Right lobe of liver (tissue), 6 donors: ENCODE measurements around the gene GNB3. TPM values are rescaled to one million over a fixed set of nuclear protein-coding genes. Genes with fewer than 3 reads are reported as not detected.
A peak's percentile ranks its signal among the peaks of the same experiment; 100 is the strongest.

Source experiments
- ATAC-seq, 4 donors: fragments of 200-7000 bp; cut with Tn5 transposase; one replicate each; pipeline ENCODE4 v1.9.1; 2020; ENCODE audit warnings: mild to moderate bottlenecking in 4 of 4, moderate library complexity in 4 of 4
- DNase-seq, 3 donors: peaks; one replicate each; pipeline ENCODE4 v3.0.0-alpha.2; 2020
- H3K27ac ChIP-seq, 3 donors: fragments of 200-600 bp; one replicate each; pipeline ENCODE4 v1.8.0; 2022
- H3K27me3 ChIP-seq, 2 donors: fragments of 200-600 bp; one replicate each; pipeline ENCODE4 v1.8.0; 2022
- H3K36me3 ChIP-seq, 4 donors: fragments of 200-600 bp; sonication (generic) in 1 of 4; one replicate each; pipeline versions ENCODE4 v1.5.1 to v1.8.0; 2017 to 2022; ENCODE audit warnings: control low read depth in 1 of 4
- H3K4me1 ChIP-seq, 4 donors: fragments of 200-600 bp; sonication (generic) in 1 of 4; one replicate each; pipeline versions ENCODE4 v1.5.1 to v1.8.0; 2017 to 2022; ENCODE audit warnings: control low read depth in 1 of 4
- H3K4me3 ChIP-seq, 3 donors: fragments of 200-600 bp; one replicate each; pipeline ENCODE4 v1.8.0; 2022
- H3K9me3 ChIP-seq, 4 donors: fragments of 200-600 bp; sonication (generic) in 1 of 4; one replicate each; pipeline versions ENCODE4 v1.5.1 to v1.8.0; 2017 to 2022; ENCODE audit warnings: control low read depth in 1 of 4
- POLR2A ChIP-seq: fragments of 450-650 bp; IDR thresholded peaks from one replicate; pipeline ENCODE4 v1.6.1; 2017; ENCODE audit warnings: antibody characterized with exemption, mild to moderate bottlenecking
- WGBS: methylation state at CpG from one replicate; pipeline ENCODE4 v1.1.6; 2018; ENCODE audit warnings: low coverage, low lambda C conversion rate; ENCODE audit not compliant: insufficient coverage; ENCODE audit errors: missing lambda C conversion rate; 5-methylcytosine and 5-hydroxymethylcytosine counted together
- intact Hi-C, 2 donors: fragments of 100-400 bp; cut with DNase I; formaldehyde crosslinking; loops; one replicate each; pipeline versions ENCODE4 v1.11.2 to v1.14.1; 2022
- total RNA-seq, 6 experiments: library from RNA; depleted of rRNA in 2 of 6; stranded (reverse); fragments of >200 nt in 2 of 6; fragmentation: NEBNext Ultra II Directional in 3 of 6; extraction: Animal tissue kit (Norgen Biotek cat#: 25700) in 3 of 6; gene quantifications; one replicate each; pipeline versions ENCODE4 v1.1.0 to v1.2.4, GENCODE V29; 2016 to 2023
- TF ChIP-seq, protein P1 (sequence below), 4 donors: fragments of 200-600 bp in 3 of 4; fragments of 450-650 bp in 1 of 4; IDR thresholded peaks; one replicate each; pipeline versions ENCODE4 v1.5.1 to v1.8.0; 2016 to 2022; ENCODE audit warnings: antibody characterized with exemption in 4 of 4, mild to moderate bottlenecking in 2 of 4
- donor health status: DM: no; HTN: yes; CAD: no.
- donor health status: DM: no; HTN: no; CAD: no.
- donor health status: DM: no; HTN: no; CAD: no.
- donor health status: DM: no; HTN: yes; CAD: no.
- donor health status: DM: no; HTN: yes; CAD: no.

Gene GNB3
- total RNA-seq, 6 experiments from 2014 or later: 0.17 to 0.51 (median 0.43) TPM; not detected in 2

DNA sequence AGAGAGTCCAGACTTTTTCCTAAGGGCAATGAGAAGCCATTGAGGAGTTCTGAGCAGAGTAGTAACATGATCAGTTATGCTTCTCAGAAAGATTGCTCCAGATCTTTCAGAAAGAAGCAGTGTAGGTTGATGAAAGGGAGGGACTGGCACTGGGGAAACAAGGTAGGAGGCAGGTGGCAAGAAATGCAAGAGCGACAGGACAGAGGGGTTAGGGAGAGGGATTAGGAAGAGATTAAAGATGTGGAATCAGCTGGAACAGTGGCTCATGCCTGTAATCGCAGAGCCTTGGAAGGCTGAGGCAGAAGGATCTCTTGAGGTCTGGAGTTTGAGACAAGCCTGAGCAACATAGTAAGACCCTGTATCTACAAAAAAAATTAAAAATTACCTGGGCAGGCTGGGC is 7.0 kb downstream of the GNB3 start:
- no peaks in the 10 kb centered on the region for H3K4me1 ChIP-seq
- 83% methylated on average over 2 of the region's 2 CpGs for WGBS
- no peaks in the 10 kb centered on the region for H3K27me3 ChIP-seq
- H3K27ac ChIP-seq: no peak overlapping the region
- no peak for ATAC-seq
- TF ChIP-seq POLR2A: no peak
- TF ChIP-seq, protein P1, sequence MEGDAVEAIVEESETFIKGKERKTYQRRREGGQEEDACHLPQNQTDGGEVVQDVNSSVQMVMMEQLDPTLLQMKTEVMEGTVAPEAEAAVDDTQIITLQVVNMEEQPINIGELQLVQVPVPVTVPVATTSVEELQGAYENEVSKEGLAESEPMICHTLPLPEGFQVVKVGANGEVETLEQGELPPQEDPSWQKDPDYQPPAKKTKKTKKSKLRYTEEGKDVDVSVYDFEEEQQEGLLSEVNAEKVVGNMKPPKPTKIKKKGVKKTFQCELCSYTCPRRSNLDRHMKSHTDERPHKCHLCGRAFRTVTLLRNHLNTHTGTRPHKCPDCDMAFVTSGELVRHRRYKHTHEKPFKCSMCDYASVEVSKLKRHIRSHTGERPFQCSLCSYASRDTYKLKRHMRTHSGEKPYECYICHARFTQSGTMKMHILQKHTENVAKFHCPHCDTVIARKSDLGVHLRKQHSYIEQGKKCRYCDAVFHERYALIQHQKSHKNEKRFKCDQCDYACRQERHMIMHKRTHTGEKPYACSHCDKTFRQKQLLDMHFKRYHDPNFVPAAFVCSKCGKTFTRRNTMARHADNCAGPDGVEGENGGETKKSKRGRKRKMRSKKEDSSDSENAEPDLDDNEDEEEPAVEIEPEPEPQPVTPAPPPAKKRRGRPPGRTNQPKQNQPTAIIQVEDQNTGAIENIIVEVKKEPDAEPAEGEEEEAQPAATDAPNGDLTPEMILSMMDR (IDR thresholded peaks at IDR 0.05): no peak
- intact Hi-C loops: no loop called here
- no peaks in the 10 kb centered on the region for H3K9me3 ChIP-seq
- DNase-seq: no peak
- no peak overlapping the region for H3K4me3 ChIP-seq
- no peaks in the 10 kb centered on the region for H3K36me3 ChIP-seq

DNA sequence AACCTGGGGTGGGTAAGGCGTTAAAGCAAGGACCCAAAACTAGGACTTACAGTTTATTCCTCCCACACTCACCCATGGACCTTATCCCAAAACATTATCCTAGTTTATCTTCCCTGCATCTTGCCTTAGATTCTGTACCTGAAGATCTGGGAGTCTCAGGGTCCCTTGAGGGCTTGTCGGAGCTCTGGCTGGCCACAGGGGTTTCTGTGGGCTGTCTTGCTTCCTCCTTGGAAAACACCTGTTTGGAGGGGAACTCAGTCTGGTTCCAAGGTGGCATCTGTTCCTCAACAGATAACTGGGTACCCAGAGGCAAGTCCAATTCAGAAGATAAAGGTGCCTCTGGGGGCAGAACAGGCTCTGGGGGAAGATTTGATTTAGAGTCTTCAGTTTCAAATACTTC is 8.7 kb downstream of the GNB3 start:
- 76% methylated on average over 2 of the region's 2 CpGs for WGBS
- peaks cover 0 to 14% (median 5%) of the 10 kb centered on the region in 4 donors for H3K4me1 ChIP-seq
- intact Hi-C loops: no loop called here
- no peaks in the 10 kb centered on the region for H3K36me3 ChIP-seq
- H3K27ac ChIP-seq: no peak overlapping the region
- H3K9me3 ChIP-seq: no peaks in the 10 kb centered on the region
- H3K4me3 ChIP-seq: no peak overlapping the region
- TF ChIP-seq, protein P1 (IDR thresholded peaks at IDR 0.05): no peak
- TF ChIP-seq POLR2A: no peak
- DNase-seq (no peak), ATAC-seq (no peak)
- no peaks in the 10 kb centered on the region for H3K27me3 ChIP-seq

DNA sequence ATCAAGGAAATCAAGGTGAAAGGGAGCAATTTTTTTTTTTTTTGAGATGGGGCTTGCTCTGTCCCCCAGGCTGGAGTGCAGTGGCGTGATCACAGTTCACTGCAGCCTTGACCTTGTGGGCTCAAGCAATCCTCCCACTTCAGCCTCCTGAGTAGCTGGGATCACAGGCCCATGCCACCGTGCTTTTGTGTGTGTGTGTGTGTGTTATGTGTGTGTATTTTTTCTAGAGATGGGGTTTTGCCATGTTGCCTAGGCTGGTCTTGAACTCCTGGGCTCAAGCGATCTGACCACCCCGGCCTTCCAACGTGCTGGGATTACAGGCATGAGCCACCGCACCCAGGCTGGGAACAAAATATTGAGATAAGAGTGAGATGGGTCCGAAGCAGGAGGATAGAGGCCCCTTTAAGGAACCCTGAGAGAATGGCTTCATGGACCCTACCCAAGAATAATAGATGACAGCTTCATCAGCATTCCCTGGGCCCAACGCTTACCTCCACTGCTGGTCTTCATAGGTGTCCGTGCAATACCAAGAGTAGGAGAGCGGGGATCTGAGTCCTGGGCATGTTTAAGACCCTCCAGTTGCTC is 9.3 kb downstream of the GNB3 start:
- TF ChIP-seq, protein P1 (IDR thresholded peaks at IDR 0.05): no peak
- no peak for TF ChIP-seq POLR2A
- DNase-seq (no peak), ATAC-seq (no peak)
- no peaks in the 10 kb centered on the region for H3K36me3 ChIP-seq
- 92% methylated on average over 9 of the region's 10 CpGs for WGBS
- intact Hi-C loops: no loop called here
- no peaks in the 10 kb centered on the region for H3K27me3 ChIP-seq
- H3K9me3 ChIP-seq: no peaks in the 10 kb centered on the region
- peaks cover 0 to 14% (median 5%) of the 10 kb centered on the region in 4 donors for H3K4me1 ChIP-seq
- H3K4me3 ChIP-seq: no peak overlapping the region
- H3K27ac ChIP-seq: no peak overlapping the region

DNA sequence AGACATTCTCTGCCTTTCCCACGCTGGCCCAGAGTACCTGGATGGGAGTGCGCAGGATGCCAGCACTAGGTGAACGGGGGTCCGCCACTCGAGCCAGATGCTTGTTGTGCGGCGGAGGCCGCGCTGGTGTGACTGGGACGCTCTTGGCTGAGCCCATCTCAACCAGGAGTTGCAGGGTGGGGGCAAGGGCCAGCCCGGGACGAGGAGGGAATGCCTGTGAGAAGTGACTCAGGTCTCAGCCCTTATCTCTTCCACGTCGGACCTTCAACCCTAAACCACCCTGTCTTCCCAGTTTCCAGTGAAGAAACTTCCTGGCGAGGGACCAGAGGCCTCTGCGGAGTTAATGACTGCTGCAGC is 10.0 kb downstream of the GNB3 start:
- H3K9me3 ChIP-seq: no peaks in the 10 kb centered on the region
- H3K27ac ChIP-seq: no peak overlapping the region
- peaks cover 0 to 3% (median 0%) of the 10 kb centered on the region in 4 donors for H3K36me3 ChIP-seq
- H3K27me3 ChIP-seq: no peaks in the 10 kb centered on the region
- H3K4me3 ChIP-seq: peak overlapping the region in 2 of 3 donors; percentile 74 to 78
- WGBS: 0% methylated on average over 1 of the region's 16 CpGs
- no peak for TF ChIP-seq POLR2A
- TF ChIP-seq, protein P1 (IDR thresholded peaks at IDR 0.05): no peak
- intact Hi-C loops: no loop called here
- peaks cover 0 to 14% (median 5%) of the 10 kb centered on the region in 4 donors for H3K4me1 ChIP-seq
- no peak for ATAC-seq
- peak in 2 of 3 donors; percentile 54 to 61 for DNase-seq
